Keratinocyte (primary cell): Measurements from ENCODE around the gene MARCHF3.

Experiments used
- EZH2 ChIP-seq: IDR thresholded peaks from one replicate; pipeline ENCODE4 v1.6.1; 2012; ENCODE audit warnings: inconsistent platforms, mild to moderate bottlenecking, low read length, moderate library complexity
- TF ChIP-seq, protein P1 (sequence below), 3 experiments: IDR thresholded peaks in 1 of 3; conservative IDR thresholded peaks in 1 of 3; optimal IDR thresholded peaks in 1 of 3; 2 replicates in 2 of 3; 3 replicates in 1 of 3; pipeline versions ENCODE3 to v1.5.1; 2011; ENCODE audit warnings: low read length in 3 of 3, mild to moderate bottlenecking in 3 of 3, moderate library complexity in 2 of 3, control low read depth in 1 of 3, inconsistent platforms in 1 of 3; ENCODE audit not compliant: insufficient read depth in 2 of 3; ENCODE audit errors: extremely low read depth in 1 of 3

DNA sequence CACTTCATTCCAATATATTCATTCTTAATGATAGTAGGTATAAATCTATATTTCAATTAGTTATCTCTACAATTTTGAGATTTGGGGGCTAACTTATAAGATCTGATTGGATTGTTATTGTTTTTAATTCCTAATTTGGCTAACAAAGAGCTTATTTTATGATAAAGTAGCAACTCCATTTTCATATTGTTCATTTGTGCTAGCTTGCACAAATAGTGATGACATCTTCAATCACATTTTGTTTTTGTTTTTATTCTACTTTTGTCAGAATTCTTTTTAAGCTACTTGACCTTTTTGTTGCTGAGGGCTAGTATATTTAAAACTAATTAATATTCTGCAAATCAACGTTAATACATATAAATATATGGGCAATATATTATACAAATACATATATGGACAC is 22.8 kb downstream of the MARCHF3 start:
- TF ChIP-seq, protein P1, sequence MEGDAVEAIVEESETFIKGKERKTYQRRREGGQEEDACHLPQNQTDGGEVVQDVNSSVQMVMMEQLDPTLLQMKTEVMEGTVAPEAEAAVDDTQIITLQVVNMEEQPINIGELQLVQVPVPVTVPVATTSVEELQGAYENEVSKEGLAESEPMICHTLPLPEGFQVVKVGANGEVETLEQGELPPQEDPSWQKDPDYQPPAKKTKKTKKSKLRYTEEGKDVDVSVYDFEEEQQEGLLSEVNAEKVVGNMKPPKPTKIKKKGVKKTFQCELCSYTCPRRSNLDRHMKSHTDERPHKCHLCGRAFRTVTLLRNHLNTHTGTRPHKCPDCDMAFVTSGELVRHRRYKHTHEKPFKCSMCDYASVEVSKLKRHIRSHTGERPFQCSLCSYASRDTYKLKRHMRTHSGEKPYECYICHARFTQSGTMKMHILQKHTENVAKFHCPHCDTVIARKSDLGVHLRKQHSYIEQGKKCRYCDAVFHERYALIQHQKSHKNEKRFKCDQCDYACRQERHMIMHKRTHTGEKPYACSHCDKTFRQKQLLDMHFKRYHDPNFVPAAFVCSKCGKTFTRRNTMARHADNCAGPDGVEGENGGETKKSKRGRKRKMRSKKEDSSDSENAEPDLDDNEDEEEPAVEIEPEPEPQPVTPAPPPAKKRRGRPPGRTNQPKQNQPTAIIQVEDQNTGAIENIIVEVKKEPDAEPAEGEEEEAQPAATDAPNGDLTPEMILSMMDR (optimal IDR thresholded peaks at IDR 0.05 in 1 of 3, IDR thresholded peaks at IDR 0.05 in 1 of 3, conservative IDR thresholded peaks at IDR 0.05 in 1 of 3; ENCODE audit: extremely low read depth in 1 of 3, insufficient read depth in 2 of 3, low read length in 3 of 3) = no peak
- TF ChIP-seq EZH2 = no peak
